ENCODE measurements around the gene HK3. TPM values are rescaled to one million over a fixed set of nuclear protein-coding genes. Genes with fewer than 3 reads are reported as not detected.

The HK3 gene
- total and polyA plus RNA-seq, 4 donors, result 4.3 to 25.5 (median 13.3) TPM

GRCh38 chr5:176844706-176845391, 54.3 kb downstream of the HK3 start:
- Histone ChIP-seq H3K9ac (ENCODE audit: low read depth in 1 of 2, low read length in 2 of 2) (no peak overlapping the region), H3K4me3 (ENCODE audit: low read depth in 1 of 3, low read length in 3 of 3) (no peak overlapping the region), H3K27me3 (ENCODE audit: control insufficient read depth in 4 of 4, insufficient read depth in 4 of 4, low read length in 3 of 4) (peaks cover 0 to 2% (median 0%) of the 10 kb centered on the region in 4 donors), H3K9me3 (ENCODE audit: control insufficient read depth in 4 of 4, low read length in 3 of 4) (no peaks in the 10 kb centered on the region), H3K27ac (ENCODE audit: low read depth in 1 of 2, low read length in 2 of 2) (no peak overlapping the region), H3K36me3 (ENCODE audit: control insufficient read depth in 4 of 4, insufficient read depth in 3 of 4, low read depth in 1 of 4, low read length in 3 of 4) (no peaks in the 10 kb centered on the region), H3K4me1 (ENCODE audit: control insufficient read depth in 4 of 4, insufficient read depth in 4 of 4, low read length in 3 of 4) (no peaks in the 10 kb centered on the region)
- TF ChIP-seq ZBTB33 (IDR thresholded peaks at IDR 0.05), result no peak
- no peak for TF ChIP-seq YY1 (IDR thresholded peaks at IDR 0.05)
- TF ChIP-seq EGR1 (IDR thresholded peaks at IDR 0.05; ENCODE audit: low read depth in 2 of 2), result no peak
- no peak for TF ChIP-seq TAF1 (conservative IDR thresholded peaks at IDR 0.05)
- TF ChIP-seq JUND (IDR thresholded peaks at IDR 0.05), result no peak
- TF ChIP-seq CTCF (IDR thresholded peaks at IDR 0.05; ENCODE audit: low read depth, low read length, missing input control), result no peak
- no peak for TF ChIP-seq MAX (IDR thresholded peaks at IDR 0.05)
- no peak for TF ChIP-seq ATF3 (IDR thresholded peaks at IDR 0.05)
- no peak for TF ChIP-seq GABPA (IDR thresholded peaks at IDR 0.05 in 1 of 2, conservative IDR thresholded peaks at IDR 0.05 in 1 of 2)
- no peak for TF ChIP-seq REST (IDR thresholded peaks at IDR 0.05)
- no peak for TF ChIP-seq RXRA (IDR thresholded peaks at IDR 0.05)
- no peak for TF ChIP-seq FOXA1 (IDR thresholded peaks at IDR 0.05)
- no peak for TF ChIP-seq RAD21 (IDR thresholded peaks at IDR 0.05)
- TF ChIP-seq HNF4G (IDR thresholded peaks at IDR 0.05), result no peak
- TF ChIP-seq NR2F2 (IDR thresholded peaks at IDR 0.05), result no peak
- no peak for TF ChIP-seq HNF4A (conservative IDR thresholded peaks at IDR 0.05)
- no peak for TF ChIP-seq FOXA2 (IDR thresholded peaks at IDR 0.05)
- no peak for TF ChIP-seq SP1 (IDR thresholded peaks at IDR 0.05)
- DNase-seq (ENCODE audit: low spot score), result no peak
- 75% methylated on average over 21 of the region's 21 CpGs for WGBS

Data from liver (tissue), 9 donors.